ENCODE results near the gene ARAP1. TPM values are rescaled to one million over a fixed set of nuclear protein-coding genes. Genes with fewer than 3 reads are reported as not detected.

ARAP1 gene
- total RNA-seq, 2 donors from 2014 or later: 70.4 to 89.8 TPM

- DNase-seq: no peak
- Histone ChIP-seq H3K27ac (peak overlapping the region; percentile 61), H3K4me3 (no peak overlapping the region), H3K4me1 (peaks cover 6% of the 10 kb centered on the region), H3K9me3 (no peaks in the 10 kb centered on the region), H3K27me3 (no peaks in the 10 kb centered on the region), H3K36me3 (no peaks in the 10 kb centered on the region), H3K9ac (ENCODE audit: low read depth in 2 of 2, low read length in 2 of 2) (no peak overlapping the region)
- intact Hi-C loops (cut with DNase I): no loop called here
- TF ChIP-seq, protein P1, sequence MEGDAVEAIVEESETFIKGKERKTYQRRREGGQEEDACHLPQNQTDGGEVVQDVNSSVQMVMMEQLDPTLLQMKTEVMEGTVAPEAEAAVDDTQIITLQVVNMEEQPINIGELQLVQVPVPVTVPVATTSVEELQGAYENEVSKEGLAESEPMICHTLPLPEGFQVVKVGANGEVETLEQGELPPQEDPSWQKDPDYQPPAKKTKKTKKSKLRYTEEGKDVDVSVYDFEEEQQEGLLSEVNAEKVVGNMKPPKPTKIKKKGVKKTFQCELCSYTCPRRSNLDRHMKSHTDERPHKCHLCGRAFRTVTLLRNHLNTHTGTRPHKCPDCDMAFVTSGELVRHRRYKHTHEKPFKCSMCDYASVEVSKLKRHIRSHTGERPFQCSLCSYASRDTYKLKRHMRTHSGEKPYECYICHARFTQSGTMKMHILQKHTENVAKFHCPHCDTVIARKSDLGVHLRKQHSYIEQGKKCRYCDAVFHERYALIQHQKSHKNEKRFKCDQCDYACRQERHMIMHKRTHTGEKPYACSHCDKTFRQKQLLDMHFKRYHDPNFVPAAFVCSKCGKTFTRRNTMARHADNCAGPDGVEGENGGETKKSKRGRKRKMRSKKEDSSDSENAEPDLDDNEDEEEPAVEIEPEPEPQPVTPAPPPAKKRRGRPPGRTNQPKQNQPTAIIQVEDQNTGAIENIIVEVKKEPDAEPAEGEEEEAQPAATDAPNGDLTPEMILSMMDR (IDR thresholded peaks at IDR 0.05): no peak
Observed at GRCh38 chr11:72737336-72737735, 14.9 kb downstream of the ARAP1 start.

- H3K36me3 ChIP-seq: no peaks in the 10 kb centered on the region
- H3K27ac ChIP-seq: peak overlapping the region; percentile 61
- no peaks in the 10 kb centered on the region for H3K27me3 ChIP-seq
- intact Hi-C loops (cut with DNase I): no loop called here
- H3K9me3 ChIP-seq: no peaks in the 10 kb centered on the region
- H3K4me1 ChIP-seq: no peaks in the 10 kb centered on the region
- no peak overlapping the region for H3K4me3 ChIP-seq
- peak overlapping the region in 1 of 2 donors; percentile 0 for H3K9ac ChIP-seq (ENCODE audit: low read depth in 2 of 2, low read length in 2 of 2)
- no peak for DNase-seq
- TF ChIP-seq, protein P1 (IDR thresholded peaks at IDR 0.05): no peak
Observed at GRCh38 chr11:72736452-72737069, 15.6 kb downstream of the ARAP1 start.

DNA sequence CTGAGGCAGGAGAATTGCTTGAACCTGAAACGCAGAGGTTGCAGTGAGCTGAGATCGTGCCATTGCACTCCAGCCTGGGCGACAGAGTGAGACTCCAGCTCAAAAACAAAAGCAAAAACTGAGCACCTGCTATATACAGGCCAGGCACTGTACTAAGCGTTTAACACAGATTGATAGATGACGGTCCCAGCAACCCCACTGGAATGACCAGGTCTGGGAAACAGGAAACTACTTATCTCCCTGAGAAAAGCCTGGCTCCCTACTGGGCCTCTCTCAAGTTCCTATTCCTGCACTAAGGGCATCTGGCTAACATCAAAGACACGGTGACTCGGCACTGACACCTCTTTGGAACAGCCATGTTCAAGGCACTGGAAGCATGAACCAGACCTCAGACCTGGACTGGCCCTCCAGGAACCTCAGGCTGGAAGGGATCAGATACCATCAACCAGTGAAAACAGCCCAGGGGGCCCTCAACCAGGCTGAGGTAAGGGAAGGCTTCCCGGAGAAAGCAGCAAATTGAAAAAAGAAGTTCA, 16.6 kb downstream of the ARAP1 start:
- no peak for DNase-seq
- TF ChIP-seq, protein P1 (IDR thresholded peaks at IDR 0.05): no peak
- Histone ChIP-seq H3K9me3 (no peaks in the 10 kb centered on the region), H3K36me3 (no peaks in the 10 kb centered on the region), H3K4me3 (no peak overlapping the region), H3K9ac (ENCODE audit: low read depth in 2 of 2, low read length in 2 of 2) (peak overlapping the region in 1 of 2 donors; percentile 5), H3K4me1 (no peaks in the 10 kb centered on the region), H3K27ac (no peak overlapping the region), H3K27me3 (no peaks in the 10 kb centered on the region)
- intact Hi-C loops (cut with DNase I): no loop called here

- no peaks in the 10 kb centered on the region for H3K9me3 ChIP-seq
- no peaks in the 10 kb centered on the region for H3K36me3 ChIP-seq
Observed at GRCh38 chr11:72732329-72732728, 19.9 kb downstream of the ARAP1 start.

DNA sequence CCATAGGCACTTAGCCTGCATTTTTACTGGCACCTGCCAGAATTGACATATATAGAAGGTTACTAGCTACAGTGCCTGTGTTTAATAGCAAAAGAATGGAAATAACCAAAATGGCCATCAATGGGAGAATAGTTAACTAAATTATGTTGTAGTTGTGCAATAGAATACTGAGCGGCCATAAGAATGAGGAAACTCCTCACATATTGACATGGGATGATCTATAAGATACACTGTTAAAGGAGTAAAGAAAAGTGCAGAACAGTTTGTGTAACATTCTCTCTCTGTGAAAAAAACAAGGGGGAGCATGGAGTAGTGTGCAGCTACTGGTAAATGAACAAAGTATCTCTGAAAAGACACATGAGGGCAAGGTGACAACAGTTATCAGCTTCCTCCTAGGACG, 21.5 kb downstream of the ARAP1 start:
- Histone ChIP-seq H3K36me3 (no peaks in the 10 kb centered on the region), H3K27ac (no peak overlapping the region), H3K4me3 (no peak overlapping the region), H3K27me3 (no peaks in the 10 kb centered on the region), H3K9me3 (no peaks in the 10 kb centered on the region), H3K9ac (ENCODE audit: low read depth in 2 of 2, low read length in 2 of 2) (no peak overlapping the region), H3K4me1 (no peaks in the 10 kb centered on the region)
- intact Hi-C loops (cut with DNase I): no loop called here
- no peak for DNase-seq
- TF ChIP-seq, protein P1 (IDR thresholded peaks at IDR 0.05): no peak

More at GRCh38 chr11:72732329-72732728, 19.9 kb downstream of the ARAP1 start:
- Histone ChIP-seq H3K27ac (no peak overlapping the region), H3K4me1 (no peaks in the 10 kb centered on the region), H3K27me3 (no peaks in the 10 kb centered on the region), H3K9ac (ENCODE audit: low read depth in 2 of 2, low read length in 2 of 2) (no peak overlapping the region), H3K4me3 (no peak overlapping the region)
- intact Hi-C loops (cut with DNase I): no loop called here
- TF ChIP-seq, protein P1 (IDR thresholded peaks at IDR 0.05): no peak
- DNase-seq: no peak

All from colonic mucosa (tissue), 4 donors.